Measurements from ENCODE around the gene FNIP1. TPM values are rescaled to one million over a fixed set of nuclear protein-coding genes. Genes with fewer than 3 reads are reported as not detected.
"Not testable (repeated sequence)": the region's sequence is repeated elsewhere in the genome, so short reads cannot be mapped to it uniquely, and the experiment has no call there.

The FNIP1 gene
- 60.7 TPM for total RNA-seq (ENCODE audit: insufficient read depth, low replicate concordance)

DNA sequence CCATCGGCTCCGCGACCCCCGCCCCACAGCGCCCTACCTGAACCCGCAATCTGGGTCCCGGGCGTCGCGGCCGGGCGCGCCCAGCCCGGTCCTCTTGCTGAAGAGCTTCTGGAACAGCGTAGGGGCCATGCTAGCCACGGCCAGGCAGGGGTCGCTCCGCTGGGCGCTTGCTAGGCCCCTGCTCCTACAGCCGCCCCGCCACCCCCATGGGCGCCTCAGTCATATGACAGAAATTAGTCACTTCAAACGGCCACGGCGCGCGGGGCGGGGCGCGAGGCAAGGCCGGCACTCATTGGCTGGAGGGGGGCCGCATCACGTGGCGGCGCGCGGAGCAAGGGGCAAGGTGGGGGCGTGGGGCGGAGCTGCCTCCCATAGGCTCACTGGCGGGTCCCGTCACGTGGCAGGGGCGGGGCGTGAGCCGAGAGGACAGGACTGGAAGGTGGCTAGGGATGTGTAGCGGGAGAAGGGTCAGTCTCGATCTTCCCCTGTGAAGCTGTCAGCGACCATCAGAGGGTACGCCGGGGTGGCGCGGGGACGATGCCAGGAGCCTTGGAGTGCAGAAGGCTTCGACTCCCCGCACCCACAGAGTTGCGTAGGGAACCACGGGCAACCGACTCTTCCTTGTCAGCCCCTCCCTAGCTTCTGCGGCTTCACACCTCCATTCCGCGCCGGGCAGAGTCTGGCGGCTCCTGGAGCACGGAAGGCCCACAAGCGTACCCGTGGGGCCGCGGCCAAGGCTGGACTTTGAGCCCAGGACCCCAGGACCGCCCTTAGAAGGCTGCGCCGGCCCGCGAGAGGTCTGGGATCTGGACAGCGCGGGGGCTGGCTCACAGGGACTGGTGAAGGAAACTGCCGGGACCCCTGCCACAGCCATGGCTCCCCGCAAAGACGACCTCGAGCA, at the start of gene FNIP1:
Gene FNIP1 (minus strand): TSS at position 225 of the 901 bp plus-strand sequence. CDS start 96 bp downstream, at position 129.
- DNase-seq (ENCODE audit: low spot score): peak; percentile 99

DNA sequence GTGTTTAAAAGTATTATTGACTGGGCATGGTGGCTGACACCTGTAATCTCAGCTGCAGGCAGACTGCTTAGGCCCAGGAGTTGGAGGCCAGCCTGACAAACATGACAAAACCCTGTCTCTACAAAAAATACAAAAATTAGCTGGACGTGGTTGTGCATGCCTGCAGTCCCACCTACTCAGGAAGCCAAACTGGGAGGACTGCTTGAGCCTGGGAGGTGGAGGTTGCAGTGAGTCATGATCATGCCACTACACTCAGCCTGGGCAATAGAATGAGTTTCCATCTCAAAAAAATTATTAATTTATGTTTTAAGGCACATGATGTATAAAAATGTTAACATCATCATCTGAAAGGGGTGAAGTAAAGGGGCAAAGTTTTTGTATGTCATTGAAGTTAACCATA, 49.7 kb upstream of the FNIP1 start:
- DNase-seq (ENCODE audit: low spot score): no peak

DNA sequence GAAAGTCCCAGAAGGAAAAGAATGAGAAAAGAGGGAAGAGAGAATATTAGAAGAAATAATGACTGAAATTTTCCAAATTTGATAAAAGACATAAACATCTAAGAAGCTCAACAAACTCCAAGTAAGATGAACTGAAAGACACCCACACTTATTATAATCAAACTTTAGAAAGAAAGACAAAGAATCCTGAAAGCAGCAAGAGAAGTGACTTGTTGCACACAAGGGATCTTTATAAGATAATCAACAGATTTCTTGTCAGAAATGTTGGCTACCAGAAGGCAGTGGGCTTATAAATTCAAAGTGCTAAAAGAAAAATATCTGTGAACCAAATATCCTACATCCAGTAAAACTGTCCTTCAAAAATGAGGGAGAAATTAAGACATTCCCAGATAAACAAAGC, 49.0 kb upstream of the FNIP1 start:
- DNase-seq (ENCODE audit: low spot score): no peak

DNA sequence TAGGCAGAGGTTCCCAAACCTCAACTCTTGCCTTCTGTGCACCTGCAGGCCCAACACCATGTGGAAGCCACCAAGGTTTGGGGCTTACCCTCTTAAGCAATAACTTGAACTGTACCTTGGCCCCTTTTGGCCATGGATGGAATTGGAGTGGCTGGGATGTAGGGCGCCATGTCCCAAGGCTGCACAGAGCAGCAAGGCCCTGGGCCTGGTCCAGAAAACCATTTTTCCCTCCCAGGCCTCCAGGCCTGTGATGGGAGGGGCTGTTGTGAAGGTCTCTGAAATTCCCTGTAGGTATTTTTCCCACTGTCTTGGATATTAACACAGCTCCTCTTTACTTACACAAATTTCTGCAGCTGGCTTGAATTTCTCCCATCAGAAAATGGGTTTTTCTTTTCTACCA, 46.2 kb upstream of the FNIP1 start:
- DNase-seq (ENCODE audit: low spot score): not testable (repeated sequence)

DNA sequence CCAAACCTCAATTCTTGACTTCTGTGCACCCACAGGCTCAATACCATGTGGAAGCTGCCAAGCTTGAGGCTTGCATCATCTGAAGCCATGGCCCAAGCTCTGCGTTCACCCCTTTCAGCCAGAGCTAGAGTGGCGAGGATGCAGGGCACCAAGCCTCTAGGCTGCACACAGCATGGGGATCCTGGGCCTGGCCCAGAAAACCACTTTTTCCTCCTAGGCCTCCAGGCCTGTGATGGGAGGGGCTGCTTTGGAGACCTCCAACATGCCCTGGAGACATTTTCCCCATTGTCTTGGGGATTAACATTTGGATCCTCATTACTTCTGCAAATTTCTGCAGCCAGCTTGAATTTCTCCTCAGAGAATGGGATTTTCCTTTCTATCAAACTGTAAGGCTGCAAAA, 35.9 kb upstream of the FNIP1 start:
- not testable (repeated sequence) for DNase-seq (ENCODE audit: low spot score)

DNA sequence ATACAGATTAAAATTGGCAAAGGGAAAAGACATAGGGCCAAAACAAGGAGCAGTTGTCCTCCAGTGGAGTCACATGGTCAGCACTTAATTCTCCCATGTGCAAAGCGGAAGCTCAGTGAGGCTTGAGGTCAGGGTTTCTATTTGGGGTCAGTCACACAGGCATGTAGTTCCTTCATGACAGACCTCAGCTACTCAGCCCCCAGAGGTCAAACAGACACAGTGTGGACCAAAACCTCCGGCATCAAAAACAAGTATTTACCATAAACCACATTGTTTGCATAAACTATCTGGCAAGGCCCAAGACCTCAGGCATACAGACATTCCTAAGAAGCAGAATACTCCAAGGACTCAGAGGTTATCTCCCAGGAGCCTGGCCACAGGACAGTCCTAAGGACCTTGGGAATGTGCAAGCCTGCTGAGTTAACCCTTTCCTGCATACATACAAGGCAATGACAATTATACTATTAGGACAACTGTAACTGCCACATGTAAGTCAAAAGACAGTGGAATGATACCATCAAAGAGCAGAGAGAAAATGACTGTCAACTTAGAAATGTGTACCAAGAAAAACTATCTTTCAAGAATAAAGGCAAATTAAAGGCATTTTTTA, 28.7 kb upstream of the FNIP1 start:
- no peak for DNase-seq (ENCODE audit: low spot score)

DNA sequence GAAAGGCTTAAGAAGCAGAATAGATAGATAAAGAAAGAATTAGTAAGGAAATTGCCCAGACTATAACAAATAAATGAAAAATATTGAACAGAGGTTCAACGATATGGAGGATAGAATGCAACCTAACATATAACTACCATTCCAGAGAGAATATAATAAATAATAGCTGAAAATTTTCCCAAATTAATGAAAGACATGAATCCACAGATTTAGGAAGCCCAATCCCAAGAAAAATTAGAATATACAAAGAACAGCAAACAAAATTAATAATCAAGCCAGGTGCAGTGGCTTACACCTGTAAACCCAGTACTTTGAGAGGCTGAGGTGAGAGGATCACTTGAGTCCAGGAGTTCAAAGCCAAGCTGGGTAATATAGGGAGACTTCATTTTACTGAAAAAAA, 27.8 kb upstream of the FNIP1 start:
- DNase-seq (ENCODE audit: low spot score): no peak

DNA sequence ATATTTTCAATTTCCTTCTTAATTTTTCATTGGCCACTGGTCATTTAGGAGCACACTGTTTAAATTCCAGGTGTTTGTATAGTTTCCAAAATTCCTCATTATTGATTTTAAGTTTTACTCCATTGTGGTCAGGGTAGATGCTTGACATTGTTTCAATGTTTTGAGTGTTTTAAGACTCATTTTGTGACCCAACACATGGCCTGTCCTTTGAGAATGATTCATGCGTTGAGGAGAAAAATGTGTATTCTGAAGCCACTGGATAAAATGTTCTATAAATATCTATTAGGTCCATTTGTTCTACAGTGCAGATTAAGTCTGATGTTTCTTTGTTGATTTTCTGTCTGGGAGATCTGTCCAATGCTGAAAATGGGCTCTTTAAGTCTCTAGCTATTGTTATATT, 24.4 kb upstream of the FNIP1 start:
- DNase-seq (ENCODE audit: low spot score): no peak

DNA sequence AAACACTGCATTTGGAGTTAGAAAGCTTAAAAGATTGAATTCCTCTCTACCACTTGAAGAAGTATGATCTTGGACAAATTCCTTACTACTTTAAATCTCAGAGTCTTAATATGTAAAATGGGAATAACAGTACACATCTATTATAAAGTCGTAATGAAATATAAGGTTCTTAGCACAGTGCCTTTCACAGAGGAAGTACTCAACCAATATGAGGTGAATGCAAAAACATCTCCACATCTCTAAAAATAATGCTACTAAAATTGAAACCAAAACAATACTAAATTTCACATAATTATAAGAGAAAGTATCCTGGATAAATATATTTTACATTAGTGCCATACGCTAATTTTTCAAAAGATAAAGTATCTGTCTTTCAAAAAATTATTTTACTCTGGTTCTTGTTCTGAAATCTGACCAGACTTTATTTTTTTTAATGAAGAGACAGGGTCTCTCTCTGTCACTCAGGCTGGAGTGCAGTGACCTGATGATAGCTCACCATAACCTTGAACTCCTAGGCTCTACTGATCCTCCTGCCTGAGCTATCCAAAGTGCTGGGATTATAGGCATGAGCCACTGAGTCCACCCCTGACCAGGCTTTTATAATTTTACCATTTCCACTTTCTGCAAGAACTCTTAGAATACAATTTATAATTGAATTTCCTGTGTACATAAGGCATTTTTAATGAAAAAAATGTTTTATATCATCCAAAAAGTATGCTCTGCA, 21.3 kb upstream of the FNIP1 start:
- DNase-seq (ENCODE audit: low spot score): no peak

DNA sequence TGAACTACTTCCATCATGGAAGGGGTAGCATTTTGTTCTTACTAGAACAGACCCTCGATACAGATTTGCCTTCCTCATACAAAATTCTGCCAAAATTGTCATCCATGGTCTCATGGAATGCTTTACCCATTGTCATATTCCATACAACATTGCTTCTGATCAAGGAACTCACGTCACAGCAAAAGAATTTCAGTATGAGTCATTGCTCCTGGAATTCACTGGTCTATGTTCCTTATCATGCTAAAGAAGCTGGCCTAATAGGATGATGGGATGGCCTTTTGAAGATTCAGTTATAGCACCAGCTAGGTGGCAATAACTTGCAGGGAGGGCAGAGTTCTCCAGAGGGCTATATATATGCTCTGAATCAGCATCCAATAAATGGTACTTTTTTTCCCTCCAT, 18.2 kb upstream of the FNIP1 start:
- peak; percentile 9 for DNase-seq (ENCODE audit: low spot score)

DNA sequence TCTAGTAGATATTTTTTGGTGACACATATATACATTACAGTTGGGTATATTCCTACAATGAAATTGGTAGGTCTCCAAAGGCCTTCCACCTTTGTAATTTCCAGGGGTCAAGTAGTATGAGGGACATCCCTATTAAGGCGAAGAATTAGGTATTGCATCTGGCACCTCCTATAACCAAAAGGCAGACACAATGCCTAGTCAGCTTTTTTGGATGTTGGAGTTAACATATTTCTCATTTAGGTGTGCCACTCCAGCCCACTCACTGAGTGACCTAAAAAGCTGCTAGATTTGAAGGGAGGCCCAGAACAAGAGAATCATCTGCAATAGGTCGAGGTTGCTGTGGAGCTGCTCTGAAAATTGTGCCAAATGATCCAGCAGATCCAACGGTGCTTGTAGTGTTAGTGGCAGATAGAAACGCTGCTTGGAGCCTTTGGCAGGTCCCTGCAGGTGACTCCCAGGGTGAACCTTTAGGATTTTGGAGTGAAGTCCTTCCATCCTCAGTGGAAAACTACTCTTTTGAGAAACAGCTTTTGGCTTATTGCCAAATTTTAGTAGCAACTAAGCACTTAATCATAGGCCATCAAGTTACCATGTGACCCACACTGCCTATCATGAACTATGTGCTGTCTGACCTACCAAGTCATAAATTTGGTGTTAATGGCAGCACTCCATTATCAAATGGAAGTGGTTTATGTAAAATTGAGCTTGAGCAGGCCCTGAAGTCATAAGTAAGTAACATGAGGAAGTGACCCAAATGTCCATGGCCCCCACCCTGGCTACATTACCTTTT, 15.7 kb upstream of the FNIP1 start:
- DNase-seq (ENCODE audit: low spot score): no peak

DNA sequence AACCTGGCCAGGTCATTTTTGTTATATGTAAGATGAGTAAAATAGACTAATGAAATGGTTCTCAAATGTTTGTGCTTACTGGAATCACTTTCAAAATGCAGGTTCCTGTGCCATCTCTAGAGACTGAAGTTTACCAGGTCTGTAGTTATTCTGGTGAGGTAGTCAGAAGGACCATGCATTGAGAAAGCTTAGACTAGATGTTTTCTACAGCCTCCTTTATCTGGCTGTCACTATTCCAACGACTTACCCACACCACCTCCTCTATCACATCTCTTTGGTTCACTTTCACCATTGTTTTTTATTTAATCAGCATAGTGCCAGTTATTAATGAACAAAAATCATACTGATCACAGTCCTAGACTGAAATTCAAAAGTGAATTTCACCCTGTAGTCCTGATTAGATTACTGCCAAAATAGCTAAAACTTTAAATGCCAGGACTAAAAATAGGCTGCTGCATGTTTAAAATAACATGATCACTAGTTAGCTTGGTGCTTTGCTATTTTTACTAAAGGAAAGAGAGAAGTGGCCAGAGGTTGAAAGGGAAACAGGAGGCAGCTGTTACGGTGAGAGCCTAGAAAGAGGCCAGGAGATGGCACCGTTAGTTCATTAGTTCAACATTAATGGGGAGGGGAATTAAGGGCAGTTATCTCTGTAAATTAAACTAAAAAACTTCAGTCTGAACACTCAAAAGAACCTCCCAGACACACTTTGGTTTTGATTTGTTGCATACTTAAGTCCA, 13.9 kb upstream of the FNIP1 start:
- peak; percentile 14 for DNase-seq (ENCODE audit: low spot score)

DNA sequence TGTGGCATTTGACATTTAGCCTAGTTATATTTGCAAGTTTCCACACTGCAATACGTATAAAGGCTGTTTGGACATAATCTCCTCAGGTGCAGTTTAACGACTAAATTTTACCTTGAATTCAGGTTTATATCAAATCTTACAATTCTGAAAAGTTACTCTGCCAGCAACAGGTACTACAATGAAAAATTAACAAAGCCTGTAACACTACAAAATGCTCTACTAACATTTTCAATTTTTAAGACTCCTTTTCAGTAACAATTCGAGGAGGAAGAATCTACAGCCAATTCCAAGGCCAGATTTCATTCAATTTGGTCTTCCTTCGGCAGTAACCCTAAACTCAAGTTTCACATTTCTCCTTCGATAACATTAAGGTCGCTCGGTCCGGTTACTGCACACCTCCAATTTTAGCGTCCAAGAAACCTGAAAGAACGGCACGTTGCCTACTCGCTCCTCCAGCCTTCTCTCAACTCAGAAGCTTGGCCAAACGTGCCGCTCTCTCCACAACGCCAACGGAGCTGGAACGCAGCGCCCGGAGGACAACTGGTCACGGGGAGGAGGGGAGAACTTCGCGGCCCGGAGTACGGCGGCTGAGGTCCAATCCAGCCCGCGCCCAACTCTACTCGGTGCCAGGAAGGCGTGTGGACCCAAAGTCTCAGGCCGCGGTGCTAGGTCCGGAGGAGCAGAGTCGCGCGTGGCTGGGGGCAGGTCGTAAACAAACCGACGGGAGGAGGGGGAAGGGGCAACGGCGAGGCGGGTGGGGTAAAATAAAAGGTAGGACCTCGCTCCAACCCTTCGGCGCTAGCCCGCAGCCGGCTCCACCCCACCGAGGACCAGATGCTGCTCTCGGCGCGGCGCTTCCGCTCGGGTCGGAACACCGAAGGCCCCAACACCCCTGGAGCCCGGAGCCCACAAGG, 681 bp downstream of the FNIP1 start:
- peak; percentile 59 for DNase-seq (ENCODE audit: low spot score)

DNA sequence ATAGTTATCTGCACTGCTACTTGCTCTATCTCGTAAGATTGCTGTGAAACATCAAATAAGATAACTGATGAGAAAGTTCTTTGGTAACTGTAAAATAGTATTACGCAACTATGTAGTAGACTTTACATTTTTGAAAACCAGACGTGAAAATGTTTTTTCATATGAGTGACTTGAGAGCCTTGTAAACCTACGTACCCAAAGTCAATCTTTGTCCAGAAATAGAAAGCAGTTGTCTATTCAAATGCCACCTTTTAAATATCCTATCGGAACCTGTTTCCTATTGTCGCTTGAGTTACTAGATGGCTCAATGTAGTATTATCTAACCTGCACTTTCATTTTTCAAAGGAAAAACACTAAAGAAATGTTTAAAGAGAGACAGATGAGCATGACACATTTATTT, 1.6 kb downstream of the FNIP1 start:
- peak; percentile 54 for DNase-seq (ENCODE audit: low spot score)

DNA sequence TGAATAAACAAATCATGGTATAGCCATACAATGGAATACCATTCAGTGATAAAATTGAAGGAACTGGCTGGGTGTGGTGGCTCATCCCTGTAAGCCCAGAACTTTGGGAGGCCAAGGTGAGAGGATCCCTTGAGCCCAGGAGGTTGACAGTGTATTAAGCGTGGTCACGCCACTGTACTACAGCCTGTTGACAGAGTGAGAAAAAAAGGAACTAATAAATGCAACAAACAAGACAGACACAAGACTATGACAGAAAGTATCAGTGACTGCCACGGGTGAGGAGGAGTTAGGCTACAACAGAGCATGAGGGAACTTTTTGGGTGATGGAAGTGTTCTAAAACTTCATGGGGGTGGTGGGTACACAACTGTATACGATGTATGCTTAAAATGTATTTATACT, 2.2 kb downstream of the FNIP1 start:
- DNase-seq (ENCODE audit: low spot score): no peak

DNA sequence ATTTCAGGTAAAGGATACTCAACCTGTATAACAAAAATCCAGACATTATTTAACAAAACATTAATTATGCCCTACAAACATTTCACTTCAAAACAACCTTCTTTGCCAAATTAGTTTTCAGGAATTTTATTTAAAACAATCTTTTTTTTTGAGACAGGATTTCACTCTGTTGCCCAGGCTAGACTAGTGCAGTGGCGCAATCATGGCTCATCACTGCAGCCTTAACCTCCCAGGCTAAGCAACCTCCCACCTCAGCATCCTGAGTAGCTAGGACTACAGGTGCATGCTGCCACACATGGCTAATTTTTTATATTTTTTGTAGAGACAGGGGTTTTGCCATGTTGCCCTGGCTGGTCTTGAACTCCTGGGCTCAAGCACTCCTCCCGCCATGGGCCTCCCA, 3.9 kb downstream of the FNIP1 start:
- DNase-seq (ENCODE audit: low spot score): no peak

DNA sequence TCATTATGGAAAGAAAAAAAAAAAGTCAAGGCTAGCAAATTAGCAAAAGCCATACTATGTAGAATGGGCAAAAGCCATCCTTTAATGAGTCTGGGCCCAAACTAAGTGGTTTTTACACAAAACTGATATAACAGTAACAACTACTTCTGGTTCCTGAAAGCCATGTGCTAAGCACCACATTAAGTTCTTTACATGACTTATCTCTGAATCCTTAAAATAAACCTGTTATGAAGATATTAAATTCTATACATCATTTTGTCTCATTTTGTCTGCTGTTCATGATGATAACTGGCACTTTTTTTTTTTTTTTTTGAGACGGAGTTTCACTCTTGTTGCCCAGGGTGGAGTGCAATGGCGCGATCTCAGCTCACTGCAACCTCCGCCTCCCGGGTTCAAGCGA, 5.0 kb downstream of the FNIP1 start:
- DNase-seq (ENCODE audit: low spot score): no peak

DNA sequence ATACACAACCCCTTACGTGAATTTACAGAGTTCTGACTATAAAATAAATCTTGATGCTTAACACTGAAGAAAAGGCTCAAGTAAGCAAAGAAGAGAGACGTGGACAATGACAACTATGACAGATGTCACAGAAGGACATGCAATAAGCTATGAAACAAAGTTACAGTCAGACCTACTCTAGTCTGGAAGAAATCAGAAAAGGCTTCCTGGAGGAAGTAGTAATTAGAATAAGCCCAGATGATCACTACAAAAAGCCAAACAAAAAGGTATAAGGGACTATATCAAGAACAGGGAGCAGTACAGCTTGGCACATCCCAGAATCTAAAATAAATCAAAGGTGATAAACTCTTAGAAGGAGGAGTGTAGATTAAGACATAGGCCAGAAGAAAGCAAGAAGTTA, 6.3 kb downstream of the FNIP1 start:
- DNase-seq (ENCODE audit: low spot score): no peak

DNA sequence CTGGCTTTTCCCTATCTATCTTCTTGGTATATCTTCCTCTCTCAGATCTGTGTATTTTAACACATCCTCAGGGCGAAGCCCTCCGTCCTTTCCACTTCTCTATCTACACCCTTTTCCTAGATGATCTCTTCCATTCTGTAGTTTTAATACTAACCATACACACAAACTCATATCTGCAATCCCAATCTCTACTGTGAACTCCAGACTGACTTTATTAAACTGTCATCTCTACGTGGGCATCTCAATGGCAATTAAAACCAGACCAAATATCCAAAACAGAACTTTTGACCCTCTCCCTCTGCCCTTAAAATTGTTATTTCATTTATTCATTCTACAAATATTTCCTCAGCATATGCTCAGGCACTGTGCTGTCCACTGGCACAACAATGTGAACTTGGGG, 7.1 kb downstream of the FNIP1 start:
- no peak for DNase-seq (ENCODE audit: low spot score)

DNA sequence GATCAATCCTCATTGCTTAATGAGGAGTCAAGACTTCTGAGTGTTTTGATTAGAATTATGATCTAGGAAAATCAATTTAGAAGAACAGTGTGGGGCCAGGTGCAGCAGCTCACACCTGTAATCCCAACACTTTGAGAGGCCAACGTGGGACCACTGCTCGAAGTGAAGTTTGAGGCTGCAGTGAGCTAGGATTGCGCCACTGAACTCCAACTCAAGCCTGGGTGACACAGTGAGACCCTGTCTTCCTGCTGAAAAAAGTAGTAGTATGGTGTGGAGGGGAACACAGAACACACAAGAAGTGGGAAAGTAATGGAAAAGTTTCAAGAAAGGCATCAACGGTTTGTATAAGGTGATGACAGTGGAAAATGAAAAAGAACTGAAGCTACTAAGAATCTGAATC, 9.1 kb downstream of the FNIP1 start:
- no peak for DNase-seq (ENCODE audit: low spot score)
